Measurements from ENCODE around the gene UAP1. TPM values are rescaled to one million over a fixed set of nuclear protein-coding genes. Genes with fewer than 3 reads are reported as not detected.
A peak's percentile ranks its signal among the peaks of the same experiment; 100 is the strongest.

UAP1 gene
- total and polyA plus RNA-seq, 2 donors = 21.9 to 56.3 TPM

- no peak for DNase-seq (ENCODE audit: low read depth in 6 of 9, low spot score in 9 of 9)
- WGBS = 97% methylated on average over 1 of the region's 1 CpG
- Histone ChIP-seq H3K27ac (ENCODE audit: low read depth in 1 of 2, low read length in 1 of 2) (no peak overlapping the region), H3K4me1 (ENCODE audit: control insufficient read depth in 2 of 2, insufficient read depth in 2 of 2, low read length in 2 of 2) (no peaks in the 10 kb centered on the region), H3K9me3 (ENCODE audit: control insufficient read depth in 2 of 2, insufficient read depth in 1 of 2, low read length in 1 of 2) (no peaks in the 10 kb centered on the region), H3K36me3 (ENCODE audit: control insufficient read depth in 2 of 2, insufficient read depth in 2 of 2, low read length in 1 of 2) (no peaks in the 10 kb centered on the region), H3K27me3 (ENCODE audit: control insufficient read depth in 2 of 2, insufficient read depth in 1 of 2, low read length in 1 of 2) (no peaks in the 10 kb centered on the region), H3K4me3 (ENCODE audit: low read length in 2 of 2) (no peak overlapping the region)
These were observed 56.0 kb downstream of the UAP1 start for GRCh38 chr1:162617513-162617912.

- Histone ChIP-seq H3K27ac (ENCODE audit: low read depth in 1 of 2, low read length in 1 of 2) (no peak overlapping the region), H3K27me3 (ENCODE audit: control insufficient read depth in 2 of 2, insufficient read depth in 1 of 2, low read length in 1 of 2) (no peaks in the 10 kb centered on the region), H3K4me1 (ENCODE audit: control insufficient read depth in 2 of 2, insufficient read depth in 2 of 2, low read length in 2 of 2) (no peaks in the 10 kb centered on the region), H3K9me3 (ENCODE audit: control insufficient read depth in 2 of 2, insufficient read depth in 1 of 2, low read length in 1 of 2) (no peaks in the 10 kb centered on the region), H3K36me3 (ENCODE audit: control insufficient read depth in 2 of 2, insufficient read depth in 2 of 2, low read length in 1 of 2) (no peaks in the 10 kb centered on the region), H3K4me3 (ENCODE audit: low read length in 2 of 2) (no peak overlapping the region)
- DNase-seq (ENCODE audit: low read depth in 6 of 9, low spot score in 9 of 9) = no peak
- whole genome bisulfite sequencing = 99% methylated on average over 3 of the region's 3 CpGs
These were observed 57.6 kb downstream of the UAP1 start for GRCh38 chr1:162619076-162619475.

- Histone ChIP-seq H3K27me3 (ENCODE audit: control insufficient read depth in 2 of 2, insufficient read depth in 1 of 2, low read length in 1 of 2) (no peaks in the 10 kb centered on the region), H3K4me3 (ENCODE audit: low read length in 2 of 2) (no peak overlapping the region), H3K36me3 (ENCODE audit: control insufficient read depth in 2 of 2, insufficient read depth in 2 of 2, low read length in 1 of 2) (no peaks in the 10 kb centered on the region), H3K9me3 (ENCODE audit: control insufficient read depth in 2 of 2, insufficient read depth in 1 of 2, low read length in 1 of 2) (no peaks in the 10 kb centered on the region), H3K4me1 (ENCODE audit: control insufficient read depth in 2 of 2, insufficient read depth in 2 of 2, low read length in 2 of 2) (no peaks in the 10 kb centered on the region), H3K27ac (ENCODE audit: low read depth in 1 of 2, low read length in 1 of 2) (no peak overlapping the region)
- no peak for DNase-seq (ENCODE audit: low read depth in 6 of 9, low spot score in 9 of 9)
These were observed 59.7 kb downstream of the UAP1 start for GRCh38 chr1:162621256-162621655.

- H3K36me3 ChIP-seq (ENCODE audit: control insufficient read depth in 2 of 2, insufficient read depth in 2 of 2, low read length in 1 of 2) = no peaks in the 10 kb centered on the region
- 94% methylated on average over 2 of the region's 2 CpGs for WGBS
- H3K27me3 ChIP-seq (ENCODE audit: control insufficient read depth in 2 of 2, insufficient read depth in 1 of 2, low read length in 1 of 2) = no peaks in the 10 kb centered on the region
- H3K4me3 ChIP-seq (ENCODE audit: low read length in 2 of 2) = no peak overlapping the region
- H3K27ac ChIP-seq (ENCODE audit: low read depth in 1 of 2, low read length in 1 of 2) = no peak overlapping the region
- DNase-seq (ENCODE audit: low read depth in 6 of 9, low spot score in 9 of 9) = no peak
- no peaks in the 10 kb centered on the region for H3K9me3 ChIP-seq (ENCODE audit: control insufficient read depth in 2 of 2, insufficient read depth in 1 of 2, low read length in 1 of 2)
- no peaks in the 10 kb centered on the region for H3K4me1 ChIP-seq (ENCODE audit: control insufficient read depth in 2 of 2, insufficient read depth in 2 of 2, low read length in 2 of 2)
These were observed 64.2 kb downstream of the UAP1 start for GRCh38 chr1:162625679-162626078.

- no peak for DNase-seq (ENCODE audit: low read depth in 6 of 9, low spot score in 9 of 9)
- no peak overlapping the region for H3K4me3 ChIP-seq (ENCODE audit: low read length in 2 of 2)
- H3K27ac ChIP-seq (ENCODE audit: low read depth in 1 of 2, low read length in 1 of 2) = no peak overlapping the region
- no peaks in the 10 kb centered on the region for H3K9me3 ChIP-seq (ENCODE audit: control insufficient read depth in 2 of 2, insufficient read depth in 1 of 2, low read length in 1 of 2)
- no peaks in the 10 kb centered on the region for H3K36me3 ChIP-seq (ENCODE audit: control insufficient read depth in 2 of 2, insufficient read depth in 2 of 2, low read length in 1 of 2)
- no peaks in the 10 kb centered on the region for H3K4me1 ChIP-seq (ENCODE audit: control insufficient read depth in 2 of 2, insufficient read depth in 2 of 2, low read length in 2 of 2)
- 87% methylated on average over 2 of the region's 2 CpGs for WGBS
- H3K27me3 ChIP-seq (ENCODE audit: control insufficient read depth in 2 of 2, insufficient read depth in 1 of 2, low read length in 1 of 2) = no peaks in the 10 kb centered on the region
These were observed 64.6 kb downstream of the UAP1 start for GRCh38 chr1:162626094-162626493.

- no peak for DNase-seq (ENCODE audit: low read depth in 6 of 9, low spot score in 9 of 9)
- H3K27me3 ChIP-seq (ENCODE audit: control insufficient read depth in 2 of 2, insufficient read depth in 1 of 2, low read length in 1 of 2) = no peaks in the 10 kb centered on the region
- 67% methylated on average over 2 of the region's 2 CpGs for WGBS
- H3K4me1 ChIP-seq (ENCODE audit: control insufficient read depth in 2 of 2, insufficient read depth in 2 of 2, low read length in 2 of 2) = no peaks in the 10 kb centered on the region
- no peak overlapping the region for H3K4me3 ChIP-seq (ENCODE audit: low read length in 2 of 2)
- H3K27ac ChIP-seq (ENCODE audit: low read depth in 1 of 2, low read length in 1 of 2) = no peak overlapping the region
- no peaks in the 10 kb centered on the region for H3K9me3 ChIP-seq (ENCODE audit: control insufficient read depth in 2 of 2, insufficient read depth in 1 of 2, low read length in 1 of 2)
- H3K36me3 ChIP-seq (ENCODE audit: control insufficient read depth in 2 of 2, insufficient read depth in 2 of 2, low read length in 1 of 2) = no peaks in the 10 kb centered on the region
These were observed 65.2 kb downstream of the UAP1 start for GRCh38 chr1:162626761-162627160.

- no peaks in the 10 kb centered on the region for H3K4me1 ChIP-seq (ENCODE audit: control insufficient read depth in 2 of 2, insufficient read depth in 2 of 2, low read length in 2 of 2)
- no peak overlapping the region for H3K27ac ChIP-seq (ENCODE audit: low read depth in 1 of 2, low read length in 1 of 2)
- no peaks in the 10 kb centered on the region for H3K36me3 ChIP-seq (ENCODE audit: control insufficient read depth in 2 of 2, insufficient read depth in 2 of 2, low read length in 1 of 2)
- no peaks in the 10 kb centered on the region for H3K27me3 ChIP-seq (ENCODE audit: control insufficient read depth in 2 of 2, insufficient read depth in 1 of 2, low read length in 1 of 2)
- no peak overlapping the region for H3K4me3 ChIP-seq (ENCODE audit: low read length in 2 of 2)
- H3K9me3 ChIP-seq (ENCODE audit: control insufficient read depth in 2 of 2, insufficient read depth in 1 of 2, low read length in 1 of 2) = no peaks in the 10 kb centered on the region
- peak in 2 of 9 donors; percentile 8 to 28 for DNase-seq (ENCODE audit: low read depth in 6 of 9, low spot score in 9 of 9)
- WGBS = 63% methylated on average over 3 of the region's 3 CpGs
These were observed 66.3 kb downstream of the UAP1 start for GRCh38 chr1:162627662-162628296.

- H3K4me3 ChIP-seq (ENCODE audit: low read length in 2 of 2) = no peak overlapping the region
- H3K36me3 ChIP-seq (ENCODE audit: control insufficient read depth in 2 of 2, insufficient read depth in 2 of 2, low read length in 1 of 2) = no peaks in the 10 kb centered on the region
- H3K27me3 ChIP-seq (ENCODE audit: control insufficient read depth in 2 of 2, insufficient read depth in 1 of 2, low read length in 1 of 2) = no peaks in the 10 kb centered on the region
- H3K9me3 ChIP-seq (ENCODE audit: control insufficient read depth in 2 of 2, insufficient read depth in 1 of 2, low read length in 1 of 2) = no peaks in the 10 kb centered on the region
- 95% methylated on average over 3 of the region's 3 CpGs for WGBS
- no peak overlapping the region for H3K27ac ChIP-seq (ENCODE audit: low read depth in 1 of 2, low read length in 1 of 2)
- H3K4me1 ChIP-seq (ENCODE audit: control insufficient read depth in 2 of 2, insufficient read depth in 2 of 2, low read length in 2 of 2) = no peaks in the 10 kb centered on the region
- no peak for DNase-seq (ENCODE audit: low read depth in 6 of 9, low spot score in 9 of 9)
These were observed 67.6 kb downstream of the UAP1 start for GRCh38 chr1:162629077-162629627.

GRCh38 chr1:162629651-162630050 is 68.1 kb downstream of the UAP1 start:
- Histone ChIP-seq H3K27ac (ENCODE audit: low read depth in 1 of 2, low read length in 1 of 2) (no peak overlapping the region), H3K27me3 (ENCODE audit: control insufficient read depth in 2 of 2, insufficient read depth in 1 of 2, low read length in 1 of 2) (no peaks in the 10 kb centered on the region), H3K9me3 (ENCODE audit: control insufficient read depth in 2 of 2, insufficient read depth in 1 of 2, low read length in 1 of 2) (no peaks in the 10 kb centered on the region), H3K4me1 (ENCODE audit: control insufficient read depth in 2 of 2, insufficient read depth in 2 of 2, low read length in 2 of 2) (no peaks in the 10 kb centered on the region), H3K4me3 (ENCODE audit: low read length in 2 of 2) (no peak overlapping the region), H3K36me3 (ENCODE audit: control insufficient read depth in 2 of 2, insufficient read depth in 2 of 2, low read length in 1 of 2) (no peaks in the 10 kb centered on the region)
- no peak for DNase-seq (ENCODE audit: low read depth in 6 of 9, low spot score in 9 of 9)
- 96% methylated on average over 2 of the region's 2 CpGs for WGBS
